Fibroblast of lung (primary cell): Measurements from ENCODE around the gene C17orf50. TPM values are rescaled to one million over a fixed set of nuclear protein-coding genes. Genes with fewer than 3 reads are reported as not detected.

ENCODE experiments used
- DNase-seq, 2 donors: peaks; one replicate each; pipeline versions ENCODE4 v3.0.0 to v3.0.0-alpha.2; 2010; ENCODE audit warnings: low read depth in 2 of 2
- H2AFZ ChIP-seq: 2 replicates; pipeline ENCODE4 v1.5.1; 2012; ENCODE audit warnings: low read length, control low read depth, inconsistent platforms
- H3K27ac ChIP-seq: 2 replicates; pipeline ENCODE4 v1.5.1; 2011; ENCODE audit warnings: low read length, control low read depth; ENCODE audit not compliant: insufficient read depth
- H3K27me3 ChIP-seq: 2 replicates; pipeline ENCODE4 v1.5.1; 2011; ENCODE audit warnings: mild to moderate bottlenecking, low read length; ENCODE audit not compliant: control insufficient read depth, insufficient read depth
- H3K36me3 ChIP-seq: 2 replicates; pipeline ENCODE4 v1.5.1; 2011; ENCODE audit warnings: low read length; ENCODE audit not compliant: control insufficient read depth, insufficient read depth
- H3K4me1 ChIP-seq: 2 replicates; pipeline ENCODE4 v1.5.1; 2011; ENCODE audit warnings: low read length; ENCODE audit not compliant: control insufficient read depth, insufficient read depth; ENCODE audit errors: extremely low read depth
- H3K4me2 ChIP-seq: 2 replicates; pipeline ENCODE4 v1.5.1; 2011; ENCODE audit warnings: low read length, control low read depth; ENCODE audit not compliant: insufficient read depth; ENCODE audit errors: extremely low read depth
- H3K4me3 ChIP-seq, 4 experiments: fragments of 200-600 bp in 1 of 4; sonication (generic) in 1 of 4; replicated peaks in 1 of 4; 2 replicates each; pipeline ENCODE4 v1.5.1; 2011 to 2016; ENCODE audit warnings: low read length in 4 of 4, low read depth in 3 of 4, mild to moderate bottlenecking in 3 of 4, control low read depth in 2 of 4, inconsistent platforms in 1 of 4, mixed read lengths in 1 of 4; ENCODE audit not compliant: insufficient read depth in 1 of 4; ENCODE audit errors: control extremely low read depth in 1 of 4
- H3K79me2 ChIP-seq: 2 replicates; pipeline ENCODE4 v1.5.1; 2012; ENCODE audit warnings: mild to moderate bottlenecking, low read length, inconsistent platforms; ENCODE audit not compliant: control insufficient read depth, insufficient read depth
- H3K9ac ChIP-seq: 2 replicates; pipeline ENCODE4 v1.5.1; 2011; ENCODE audit warnings: mild to moderate bottlenecking, low read length, control low read depth; ENCODE audit not compliant: insufficient read depth
- H3K9me3 ChIP-seq: 2 replicates; pipeline ENCODE4 v1.5.1; 2012; ENCODE audit warnings: low read depth, low read length; ENCODE audit not compliant: control insufficient read depth, insufficient read depth
- H4K20me1 ChIP-seq: 2 replicates; pipeline ENCODE4 v1.5.1; 2011; ENCODE audit warnings: low read length; ENCODE audit not compliant: control insufficient read depth, insufficient read depth; ENCODE audit errors: extremely low read depth
- CTCF ChIP-seq, 2 donors: IDR thresholded peaks in 1 of 2; conservative IDR thresholded peaks in 1 of 2; 1 replicate in 1 of 2; 2 replicates in 1 of 2; pipeline ENCODE4 v1.5.1; 2011 to 2012; ENCODE audit warnings: low read length in 2 of 2, control low read depth in 1 of 2, inconsistent platforms in 1 of 2, low read depth in 1 of 2, mild to moderate bottlenecking in 1 of 2
- EZH2 ChIP-seq: IDR thresholded peaks from 2 replicates; pipeline ENCODE4 v1.5.1; 2012; ENCODE audit warnings: low read length, control low read depth, mild to moderate bottlenecking; ENCODE audit errors: missing control alignments
- polyA plus RNA-seq, 2 donors: library from polyadenylated mRNA; depleted of rRNA in 1 of 2; stranded (reverse) in 1 of 2; unstranded in 1 of 2; fragments of >200 nt; gene quantifications; 2 replicates each; pipeline ENCODE4 v1.2.1, GENCODE V29; 2011 to 2012; ENCODE audit warnings: missing spikeins in 1 of 2
- total RNA-seq: library from RNA; depleted of rRNA; stranded (reverse); fragments of >200 nt; gene quantifications from 2 replicates; pipeline ENCODE4 v1.2.1, GENCODE V29; 2014

Gene C17orf50
- total and polyA plus RNA-seq, 2 donors (not counting 1 experiment from before 2014, with no cell fraction given), result not detected

- Histone ChIP-seq H4K20me1 (no peaks in the 10 kb centered on the region), H3K79me2 (no peaks in the 10 kb centered on the region), H3K27ac (no peak overlapping the region), H3K4me2 (no peak overlapping the region), H3K27me3 (peaks cover 36% of the 10 kb centered on the region), H3K9ac (no peak overlapping the region), H3K4me1 (no peaks in the 10 kb centered on the region), H3K9me3 (no peaks in the 10 kb centered on the region), H3K36me3 (no peaks in the 10 kb centered on the region), H2AFZ (no peak overlapping the region), H3K4me3 (no peak overlapping the region)
- no peak for DNase-seq
- no peak for TF ChIP-seq CTCF (conservative IDR thresholded peaks at IDR 0.05 in 1 of 2, IDR thresholded peaks at IDR 0.05 in 1 of 2; ENCODE audit: low read depth in 1 of 2, low read length in 2 of 2)
- TF ChIP-seq EZH2, result no peak
Observed at GRCh38 chr17:35742496-35742895, 18.2 kb upstream of the C17orf50 start.

- no peak for DNase-seq
- Histone ChIP-seq H3K4me2 (no peak overlapping the region), H3K4me3 (no peak overlapping the region), H3K36me3 (no peaks in the 10 kb centered on the region), H4K20me1 (no peaks in the 10 kb centered on the region), H3K27ac (no peak overlapping the region), H3K9me3 (no peaks in the 10 kb centered on the region), H2AFZ (no peak overlapping the region), H3K79me2 (no peaks in the 10 kb centered on the region), H3K27me3 (peaks cover 36% of the 10 kb centered on the region), H3K9ac (no peak overlapping the region), H3K4me1 (no peaks in the 10 kb centered on the region)
- no peak for TF ChIP-seq CTCF (conservative IDR thresholded peaks at IDR 0.05 in 1 of 2, IDR thresholded peaks at IDR 0.05 in 1 of 2; ENCODE audit: low read depth in 1 of 2, low read length in 2 of 2)
- TF ChIP-seq EZH2, result no peak
Observed at GRCh38 chr17:35742896-35743477, 17.7 kb upstream of the C17orf50 start.

GRCh38 chr17:35743626-35744328 lies 16.9 kb upstream of the C17orf50 start:
- no peak overlapping the region for H3K4me3 ChIP-seq
- H3K27me3 ChIP-seq, result peaks cover 37% of the 10 kb centered on the region

More at GRCh38 chr17:35743626-35744328, 16.9 kb upstream of the C17orf50 start:
- no peak overlapping the region for H3K9ac ChIP-seq
- H3K4me2 ChIP-seq, result no peak overlapping the region
- H3K9me3 ChIP-seq, result no peaks in the 10 kb centered on the region
- TF ChIP-seq CTCF (conservative IDR thresholded peaks at IDR 0.05 in 1 of 2, IDR thresholded peaks at IDR 0.05 in 1 of 2; ENCODE audit: low read depth in 1 of 2, low read length in 2 of 2) (no peak), EZH2 (no peak)
- H2AFZ ChIP-seq, result no peak overlapping the region
- DNase-seq, result peak; percentile 45
- H3K4me1 ChIP-seq, result no peaks in the 10 kb centered on the region
- no peak overlapping the region for H3K27ac ChIP-seq
- H3K36me3 ChIP-seq, result no peaks in the 10 kb centered on the region
- H3K79me2 ChIP-seq, result no peaks in the 10 kb centered on the region
- no peaks in the 10 kb centered on the region for H4K20me1 ChIP-seq
